Astrocyte (in vitro differentiated cells and primary cell): Measurements from ENCODE around the gene RUFY3. TPM values are rescaled to one million over a fixed set of nuclear protein-coding genes. Genes with fewer than 3 reads are reported as not detected.

ENCODE experiments used
- DNase-seq: peaks from one replicate; pipeline ENCODE4 v3.0.0-alpha.2; 2010; ENCODE audit warnings: low read depth
- FAIRE-seq: peaks from 2 replicates; lab custom pipeline; 2011; peaks lifted over from hg19 to GRCh38; lab: Jason Lieb, UNC
- H2AFZ ChIP-seq: 2 replicates; pipeline ENCODE4 v1.6.0; 2012; ENCODE audit warnings: low read depth, low read length, inconsistent platforms
- H3K27ac ChIP-seq: 2 replicates; pipeline ENCODE4 v1.5.1; 2011; ENCODE audit warnings: low read depth, low read length, inconsistent platforms
- H3K27me3 ChIP-seq: 2 replicates; pipeline ENCODE4 v1.6.0; 2011; ENCODE audit warnings: low read length, inconsistent platforms; ENCODE audit not compliant: insufficient read depth
- H3K36me3 ChIP-seq: 2 replicates; pipeline ENCODE4 v1.5.1; 2011; ENCODE audit warnings: low read length, inconsistent platforms; ENCODE audit not compliant: insufficient read depth
- H3K4me1 ChIP-seq: 2 replicates; pipeline ENCODE4 v1.5.1; 2011; ENCODE audit warnings: low read length, inconsistent platforms; ENCODE audit not compliant: insufficient read depth
- H3K4me2 ChIP-seq: 2 replicates; pipeline ENCODE4 v1.6.0; 2012; ENCODE audit warnings: low read length, inconsistent platforms
- H3K4me3 ChIP-seq: 2 replicates; pipeline ENCODE4 v1.5.1; 2011; ENCODE audit warnings: low read depth, mild to moderate bottlenecking, low read length, inconsistent platforms; ENCODE audit not compliant: insufficient read depth
- H3K79me2 ChIP-seq: 2 replicates; pipeline ENCODE4 v1.6.0; 2012; ENCODE audit warnings: mild to moderate bottlenecking, low read length, inconsistent platforms; ENCODE audit not compliant: insufficient read depth
- H3K9ac ChIP-seq: 2 replicates; pipeline ENCODE4 v1.6.0; 2012; ENCODE audit warnings: mild to moderate bottlenecking, low read length, inconsistent platforms
- H3K9me3 ChIP-seq: 2 replicates; pipeline ENCODE4 v1.5.1; 2012; ENCODE audit warnings: low read depth, mild to moderate bottlenecking, low read length, inconsistent platforms; ENCODE audit not compliant: insufficient read depth
- H4K20me1 ChIP-seq: 2 replicates; pipeline ENCODE4 v1.6.0; 2012; ENCODE audit warnings: low read length, inconsistent platforms; ENCODE audit not compliant: insufficient read depth
- H3K27ac Mint-ChIP-seq: one replicate; pipeline ENCODE4 v1.8.0; 2021; ENCODE audit warnings: mild to moderate bottlenecking, mixed read lengths; ENCODE audit not compliant: unreplicated experiment
- H3K27me3 Mint-ChIP-seq: one replicate; pipeline ENCODE4 v1.8.0; 2021; ENCODE audit warnings: low read depth, mixed read lengths; ENCODE audit not compliant: unreplicated experiment
- H3K36me3 Mint-ChIP-seq: one replicate; pipeline ENCODE4 v1.8.0; 2021; ENCODE audit warnings: low read depth, mixed read lengths; ENCODE audit not compliant: unreplicated experiment
- H3K4me1 Mint-ChIP-seq: one replicate; pipeline ENCODE4 v1.8.0; 2021; ENCODE audit warnings: low read depth, mixed read lengths; ENCODE audit not compliant: unreplicated experiment
- H3K4me3 Mint-ChIP-seq: one replicate; pipeline ENCODE4 v1.8.0; 2021; ENCODE audit warnings: mild to moderate bottlenecking, moderate library complexity, mixed read lengths; ENCODE audit not compliant: unreplicated experiment
- H3K9me3 Mint-ChIP-seq: one replicate; pipeline ENCODE4 v1.8.0; 2021; ENCODE audit warnings: mild to moderate bottlenecking, mixed read lengths; ENCODE audit not compliant: unreplicated experiment
- CTCF ChIP-seq: IDR thresholded peaks from 2 replicates; pipeline ENCODE4 v1.5.1; 2011; ENCODE audit warnings: low read depth, mild to moderate bottlenecking, inconsistent platforms, low read length, moderate library complexity; ENCODE audit not compliant: insufficient read depth
- EZH2 ChIP-seq: IDR thresholded peaks from 2 replicates; pipeline ENCODE4 v1.6.1; 2012; ENCODE audit warnings: mild to moderate bottlenecking, low read length, inconsistent platforms; ENCODE audit not compliant: insufficient read depth
- total RNA-seq: library from RNA; stranded (reverse); gene quantifications from 2 replicates; pipeline ENCODE4 v1.2.1, GENCODE V29; 2021

The RUFY3 gene
- total RNA-seq, 1 donor from 2014 or later, result 57.5 TPM

- Histone ChIP-seq H3K9ac (no peak overlapping the region), H3K27me3 (no peaks in the 10 kb centered on the region), H3K4me2 (no peak overlapping the region), H3K4me3 (no peak overlapping the region), H3K36me3 (no peaks in the 10 kb centered on the region), H3K4me1 (peaks cover 7% of the 10 kb centered on the region), H2AFZ (no peak overlapping the region), H3K9me3 (no peaks in the 10 kb centered on the region), H4K20me1 (peaks cover 12% of the 10 kb centered on the region), H3K27ac (no peak overlapping the region), H3K79me2 (peaks cover 89% of the 10 kb centered on the region)
- Mint-ChIP-seq H3K9me3 (no peaks in the 10 kb centered on the region), H3K27ac (no peak overlapping the region), H3K36me3 (no peaks in the 10 kb centered on the region), H3K4me1 (peaks cover 11% of the 10 kb centered on the region), H3K27me3 (no peaks in the 10 kb centered on the region), H3K4me3 (no peak overlapping the region)
- TF ChIP-seq EZH2 (no peak), CTCF (no peak)
- DNase-seq (peak; percentile 17), FAIRE-seq (no peak)
Measured at GRCh38 chr4:70712150-70712549, 9.6 kb upstream of the RUFY3 start.

GRCh38 chr4:70712604-70713452, 8.9 kb upstream of the RUFY3 start:
- Mint-ChIP-seq H3K36me3 (no peaks in the 10 kb centered on the region), H3K4me1 (peaks cover 11% of the 10 kb centered on the region), H3K9me3 (no peaks in the 10 kb centered on the region), H3K27me3 (no peaks in the 10 kb centered on the region), H3K4me3 (no peak overlapping the region), H3K27ac (no peak overlapping the region)
- Histone ChIP-seq H3K4me1 (peaks cover 7% of the 10 kb centered on the region), H3K4me2 (no peak overlapping the region), H3K36me3 (no peaks in the 10 kb centered on the region), H3K4me3 (no peak overlapping the region), H3K27me3 (no peaks in the 10 kb centered on the region), H3K79me2 (peaks cover 88% of the 10 kb centered on the region), H3K9ac (no peak overlapping the region), H2AFZ (no peak overlapping the region), H3K27ac (no peak overlapping the region), H4K20me1 (peaks cover 12% of the 10 kb centered on the region), H3K9me3 (no peaks in the 10 kb centered on the region)
- no peak for FAIRE-seq
- no peak for DNase-seq
- TF ChIP-seq EZH2 (no peak), CTCF (no peak)
